PC-9 (cell line): ENCODE measurements around the gene ACACA. TPM values are rescaled to one million over a fixed set of nuclear protein-coding genes. Genes with fewer than 3 reads are reported as not detected.

Experiments used
- BruUV-seq: library from RNA; stranded (reverse); fragments of 400-500 nt; replicated peaks from 2 replicates; lab custom pipeline; 2021; lab: Mats Ljungman, UMichigan
- CTCF ChIA-PET: fragments of 300-600 bp; sonication (Branson Sonifier 250); formaldehyde crosslinking; loops from one replicate; lab custom pipeline; 2022; ENCODE audit warnings: antibody characterized with exemption; lab: Charles Lee
- POLR2A ChIA-PET: fragments of 300-600 bp; sonication (Branson Sonifier 250); formaldehyde crosslinking; loops from one replicate; lab custom pipeline; 2022; ENCODE audit warnings: antibody characterized with exemption; ENCODE audit not compliant: unreplicated experiment; lab: Charles Lee
- DNase-seq, 2 experiments: peaks; one replicate each; pipeline versions ENCODE4 v3.0.0 to v3.0.0-alpha.2; 2015 to 2022; ENCODE audit warnings: mixed read lengths in 1 of 2
- H2AFZ ChIP-seq: fragments of 200-600 bp; sonication (generic); 2 replicates; pipeline ENCODE4 v1.8.1; 2017; ENCODE audit warnings: antibody characterized with exemption
- H3F3A ChIP-seq: fragments of 200-600 bp; sonication (generic); 2 replicates; pipeline ENCODE4 v1.8.1; 2017; ENCODE audit warnings: antibody characterized with exemption, mild to moderate bottlenecking, low read depth; ENCODE audit not compliant: insufficient read depth
- H3K27ac ChIP-seq: fragments of 200-600 bp; sonication (generic); 2 replicates; pipeline ENCODE4 v1.6.1; 2016; ENCODE audit warnings: mixed run types
- H3K27me3 ChIP-seq: fragments of 200-600 bp; sonication (generic); 2 replicates; pipeline ENCODE4 v1.6.1; 2016; ENCODE audit warnings: low read depth, mixed run types; ENCODE audit not compliant: insufficient read depth
- H3K36me3 ChIP-seq: fragments of 200-600 bp; sonication (generic); 2 replicates; pipeline ENCODE4 v1.6.1; 2016; ENCODE audit warnings: low read depth, mixed run types
- H3K4me1 ChIP-seq: fragments of 200-600 bp; sonication (generic); replicated peaks from 2 replicates; pipeline ENCODE4 v1.6.1; 2016; ENCODE audit warnings: mixed run types; ENCODE audit not compliant: insufficient read depth
- H3K4me2 ChIP-seq: fragments of 200-600 bp; sonication (generic); 2 replicates; pipeline ENCODE4 v1.6.1; 2017; ENCODE audit warnings: mixed run types
- H3K4me3 ChIP-seq: fragments of 200-600 bp; sonication (generic); 2 replicates; pipeline ENCODE4 v1.6.1; 2016; ENCODE audit warnings: mixed run types
- H3K79me2 ChIP-seq: fragments of 200-600 bp; sonication (generic); 2 replicates; pipeline ENCODE4 v1.6.1; 2017; ENCODE audit warnings: low read depth, mixed run types
- H3K9me2 ChIP-seq: fragments of 200-600 bp; sonication (generic); 2 replicates; pipeline ENCODE4 v1.8.1; 2017; ENCODE audit warnings: mild to moderate bottlenecking; ENCODE audit not compliant: insufficient read depth
- H3K9me3 ChIP-seq: fragments of 200-600 bp; sonication (generic); 2 replicates; pipeline ENCODE4 v1.8.1; 2016; ENCODE audit warnings: low read depth; ENCODE audit not compliant: insufficient read depth
- H4K20me1 ChIP-seq: fragments of 200-600 bp; sonication (generic); 2 replicates; pipeline ENCODE4 v1.8.1; 2017; ENCODE audit not compliant: insufficient read depth
- EZH2 ChIP-seq: fragments of 200-600 bp; sonication (generic); IDR thresholded peaks from 2 replicates; pipeline ENCODE4 v1.8.0; 2017; ENCODE audit warnings: antibody characterized with exemption, low read depth
- intact Hi-C: fragments of 100-400 bp; cut with micrococcal nuclease; formaldehyde crosslinking; loops from one replicate; pipeline ENCODE4 v1.10.0; 2022; ENCODE audit not compliant: unreplicated experiment
- total RNA-seq: library from RNA; stranded (reverse); gene quantifications from 2 replicates; pipeline ENCODE4 v1.2.3, GENCODE V29; 2021
- TF ChIP-seq, protein P1 (sequence below): fragments of 200-600 bp; sonication (generic); conservative IDR thresholded peaks from 2 replicates; pipeline ENCODE4 v1.6.1; 2017; ENCODE audit warnings: mixed run types, antibody characterized with exemption, mild to moderate bottlenecking, moderate library complexity

The ACACA gene
- total RNA-seq, 1 experiment from 2014 or later, result 185 TPM

DNA sequence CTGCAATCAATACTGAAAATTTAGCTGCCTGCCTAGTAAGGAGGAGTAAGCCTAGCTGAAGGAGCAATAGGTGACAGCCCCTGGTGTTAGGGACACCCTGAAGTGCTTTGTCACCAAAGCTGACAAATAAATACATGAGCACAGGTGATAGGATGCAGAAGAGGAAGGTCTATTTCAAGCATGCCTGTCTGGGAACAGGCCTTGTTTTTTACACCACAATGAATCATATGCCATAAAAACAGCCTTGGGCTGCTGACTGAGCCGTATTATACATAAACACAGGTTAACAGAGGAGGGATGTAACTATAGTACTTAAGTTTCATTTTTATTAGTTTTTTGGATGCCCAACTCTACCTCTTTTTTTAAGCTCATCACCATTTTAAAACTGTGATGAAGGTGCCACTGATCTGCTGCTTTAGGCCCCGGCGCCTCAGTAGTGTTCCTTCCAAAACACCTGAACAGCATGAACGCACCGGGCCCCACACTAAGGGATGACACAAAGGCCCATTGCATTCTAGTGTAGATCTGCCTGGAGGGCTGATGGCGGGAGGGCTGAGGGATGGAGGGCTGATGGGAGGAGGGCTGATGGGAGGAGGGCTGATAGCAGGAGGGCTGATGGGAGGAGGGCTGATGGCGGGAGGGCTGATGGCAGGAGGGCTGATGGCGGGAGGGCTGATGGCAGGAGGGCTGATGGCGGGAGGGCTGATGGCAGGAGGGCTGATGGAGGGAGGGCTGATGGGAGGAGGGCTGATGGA, 307.5 kb downstream of the ACACA start:
- TF ChIP-seq, protein P1, sequence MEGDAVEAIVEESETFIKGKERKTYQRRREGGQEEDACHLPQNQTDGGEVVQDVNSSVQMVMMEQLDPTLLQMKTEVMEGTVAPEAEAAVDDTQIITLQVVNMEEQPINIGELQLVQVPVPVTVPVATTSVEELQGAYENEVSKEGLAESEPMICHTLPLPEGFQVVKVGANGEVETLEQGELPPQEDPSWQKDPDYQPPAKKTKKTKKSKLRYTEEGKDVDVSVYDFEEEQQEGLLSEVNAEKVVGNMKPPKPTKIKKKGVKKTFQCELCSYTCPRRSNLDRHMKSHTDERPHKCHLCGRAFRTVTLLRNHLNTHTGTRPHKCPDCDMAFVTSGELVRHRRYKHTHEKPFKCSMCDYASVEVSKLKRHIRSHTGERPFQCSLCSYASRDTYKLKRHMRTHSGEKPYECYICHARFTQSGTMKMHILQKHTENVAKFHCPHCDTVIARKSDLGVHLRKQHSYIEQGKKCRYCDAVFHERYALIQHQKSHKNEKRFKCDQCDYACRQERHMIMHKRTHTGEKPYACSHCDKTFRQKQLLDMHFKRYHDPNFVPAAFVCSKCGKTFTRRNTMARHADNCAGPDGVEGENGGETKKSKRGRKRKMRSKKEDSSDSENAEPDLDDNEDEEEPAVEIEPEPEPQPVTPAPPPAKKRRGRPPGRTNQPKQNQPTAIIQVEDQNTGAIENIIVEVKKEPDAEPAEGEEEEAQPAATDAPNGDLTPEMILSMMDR, result no peak
- TF ChIP-seq EZH2, result no peak
- Histone ChIP-seq H3F3A (peaks cover 16% of the 10 kb centered on the region; the same call in 1 of the 2 replicates), H3K9me3 (no peaks in the 10 kb centered on the region), H3K4me1 (no peaks in the 10 kb centered on the region), H3K79me2 (no peaks in the 10 kb centered on the region), H3K4me3 (no peak overlapping the region), H3K9me2 (no peaks in the 10 kb centered on the region), H3K36me3 (peaks cover 18% of the 10 kb centered on the region), H3K27me3 (no peaks in the 10 kb centered on the region), H2AFZ (no peak overlapping the region), H4K20me1 (peaks cover 19% of the 10 kb centered on the region; the same call in 1 of the 2 replicates), H3K27ac (no peak overlapping the region), H3K4me2 (no peak overlapping the region)
- ChIA-PET CTCF (no interaction called here), POLR2A (no interaction called here)
- intact Hi-C loops, result no loop called here
- peak in 1 of 2 experiments; percentile 43 for DNase-seq
- no TSS peak for BruUV-seq

DNA sequence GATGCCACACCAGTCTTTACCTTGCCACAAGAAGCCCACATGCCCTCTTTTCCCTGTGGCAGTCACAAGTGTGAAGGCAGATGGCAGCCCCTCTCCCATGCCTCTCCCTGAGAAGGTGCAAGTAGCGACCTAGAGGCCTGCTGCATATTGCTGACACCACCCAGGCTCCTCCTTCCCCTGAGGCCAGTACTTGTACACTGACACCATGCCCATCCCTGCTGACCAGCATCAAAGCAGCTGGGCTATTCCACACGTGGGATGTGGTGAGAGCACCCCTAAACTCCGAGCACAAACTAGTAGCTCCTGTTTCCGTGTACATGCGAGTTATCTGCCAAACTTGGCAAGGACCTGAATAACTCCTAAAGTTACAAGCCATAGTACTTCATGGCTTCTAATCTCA, 308.5 kb downstream of the ACACA start:
- Histone ChIP-seq H3K9me3 (no peaks in the 10 kb centered on the region), H3K4me3 (no peak overlapping the region), H3K27ac (no peak overlapping the region), H4K20me1 (peaks cover 19% of the 10 kb centered on the region; the same call in 1 of the 2 replicates), H3K27me3 (no peaks in the 10 kb centered on the region), H3K79me2 (no peaks in the 10 kb centered on the region), H3K36me3 (peaks cover 20% of the 10 kb centered on the region), H2AFZ (no peak overlapping the region), H3K4me2 (no peak overlapping the region), H3F3A (peaks cover 16% of the 10 kb centered on the region; the same call in 1 of the 2 replicates), H3K9me2 (no peaks in the 10 kb centered on the region), H3K4me1 (no peaks in the 10 kb centered on the region)
- DNase-seq, result no peak
- no TSS peak for BruUV-seq
- ChIA-PET POLR2A (no interaction called here), CTCF (no interaction called here)
- TF ChIP-seq, protein P1, result no peak
- TF ChIP-seq EZH2, result no peak
- intact Hi-C loops, result no loop called here

DNA sequence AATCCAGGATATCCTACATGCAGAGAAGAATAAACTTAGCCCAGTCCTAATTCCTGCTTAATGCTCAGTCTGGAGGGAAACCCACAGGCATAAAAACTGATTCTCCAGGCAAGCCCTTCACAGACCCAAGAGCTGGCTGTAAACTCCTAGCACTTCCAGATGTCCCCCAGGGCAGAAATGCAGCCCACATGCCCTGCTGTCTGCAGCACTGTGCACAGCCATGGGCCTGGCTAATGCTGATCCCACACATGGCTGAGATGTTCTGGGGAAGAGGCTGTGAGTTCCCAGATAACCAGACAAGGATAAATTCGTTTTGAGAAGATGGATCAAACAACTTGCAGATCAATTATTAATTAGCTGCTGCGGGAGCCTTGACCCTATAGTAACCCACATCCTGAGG, 309.5 kb downstream of the ACACA start:
- DNase-seq, result no peak
- H3K4me3 ChIP-seq, result no peak overlapping the region
- H2AFZ ChIP-seq, result no peak overlapping the region
- H3K9me3 ChIP-seq, result no peaks in the 10 kb centered on the region
- CTCF ChIA-PET, result no interaction called here
- no peaks in the 10 kb centered on the region for H3K27me3 ChIP-seq
- peaks cover 24% of the 10 kb centered on the region for H4K20me1 ChIP-seq
- no peak overlapping the region for H3K4me2 ChIP-seq
- H3K9me2 ChIP-seq, result no peaks in the 10 kb centered on the region
- POLR2A ChIA-PET, result no interaction called here
- intact Hi-C loops, result no loop called here
- no peaks in the 10 kb centered on the region for H3K4me1 ChIP-seq
- 0 out of 2 replicates have a peak, but pooled peaks cover 13% of the 10 kb centered on the region for H3F3A ChIP-seq
- no peaks in the 10 kb centered on the region for H3K79me2 ChIP-seq
- TF ChIP-seq, protein P1, result no peak
- TF ChIP-seq EZH2, result no peak
- no peak overlapping the region for H3K27ac ChIP-seq
- no TSS peak for BruUV-seq
- peaks cover 24% of the 10 kb centered on the region for H3K36me3 ChIP-seq
